HUDEP-2 (cell line): ENCODE data around the gene HMGCS2.
A peak's percentile ranks its signal among the peaks of the same experiment; 100 is the strongest.

Experiments
- DNase-seq, 76 experiments: peaks; one replicate each; lab custom pipeline; 2025; ENCODE audit not compliant: unreplicated experiment in 76 of 76; lab: John Stamatoyannopoulos, UW

HMGCS2 gene

GRCh38 chr1:119768778-119769177, at the start of gene HMGCS2:
Gene HMGCS2, minus strand, starts transcription at chr1:119768905. Its CDS starts 61 bp downstream, at chr1:119768844.
- no peak for DNase-seq

- no peak for DNase-seq
Observed at GRCh38 chr1:119818181-119818580, 49.5 kb upstream of the HMGCS2 start.

DNA sequence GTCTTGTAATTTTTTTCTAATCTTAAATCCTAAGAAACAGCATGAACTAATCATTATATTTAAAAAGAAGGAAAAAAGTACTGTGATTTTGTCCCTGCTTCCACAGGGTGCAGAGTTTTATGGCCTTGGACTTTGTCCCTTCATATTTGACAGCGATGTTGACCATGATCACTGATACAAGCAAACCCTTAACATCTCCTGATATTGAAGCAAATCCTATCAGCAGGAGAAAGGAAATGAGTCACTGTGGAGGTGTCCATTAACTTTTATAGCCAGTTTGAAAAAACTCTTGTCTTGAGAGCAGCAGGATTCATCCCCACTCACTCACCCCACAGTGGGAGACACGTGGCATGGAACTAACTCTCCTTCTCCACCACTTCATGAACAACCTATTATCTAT, 47.7 kb upstream of the HMGCS2 start:
- no peak for DNase-seq

DNA sequence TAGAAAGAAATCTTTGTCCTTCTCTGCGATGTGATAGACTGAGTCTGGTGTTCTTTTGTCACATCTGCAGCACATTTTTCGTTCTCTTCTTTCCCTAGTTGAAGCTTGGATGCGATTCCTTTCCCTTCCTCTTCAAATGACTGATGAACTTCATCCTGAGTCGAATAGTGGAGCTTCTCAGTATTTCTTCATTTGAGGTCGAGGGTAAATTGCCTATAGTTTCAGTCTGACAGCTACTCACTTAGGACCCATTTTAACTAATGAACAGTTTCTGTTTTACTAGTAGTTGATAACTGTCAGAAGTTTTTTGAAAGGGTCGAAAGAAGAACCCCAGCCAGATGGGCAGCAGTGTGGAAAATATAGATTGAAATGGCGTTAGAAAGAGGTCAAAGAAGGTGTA, 47.2 kb upstream of the HMGCS2 start:
- no peak for DNase-seq

DNA sequence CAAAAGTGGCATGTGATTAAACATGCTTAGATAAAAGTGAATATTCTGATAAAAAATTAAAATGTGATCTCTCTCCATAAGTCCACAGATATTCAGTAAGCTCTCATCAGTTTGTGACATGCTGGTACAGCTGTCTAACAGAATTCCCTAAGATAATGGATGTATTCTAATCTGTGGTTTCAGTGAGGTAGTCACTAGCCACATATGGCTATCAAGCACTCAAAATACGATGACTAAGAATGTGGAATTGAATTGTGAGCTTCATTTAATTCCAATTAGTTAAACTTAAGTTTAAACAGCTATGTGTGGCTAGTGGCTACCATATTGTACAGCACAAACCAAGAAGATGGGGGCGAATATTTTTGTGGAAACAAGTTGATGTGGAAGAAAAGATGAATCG, 46.7 kb upstream of the HMGCS2 start:
- peak in 1 of 76 experiments; percentile 1 for DNase-seq

GRCh38 chr1:119814288-119814687, 45.6 kb upstream of the HMGCS2 start:
- no peak for DNase-seq

DNA sequence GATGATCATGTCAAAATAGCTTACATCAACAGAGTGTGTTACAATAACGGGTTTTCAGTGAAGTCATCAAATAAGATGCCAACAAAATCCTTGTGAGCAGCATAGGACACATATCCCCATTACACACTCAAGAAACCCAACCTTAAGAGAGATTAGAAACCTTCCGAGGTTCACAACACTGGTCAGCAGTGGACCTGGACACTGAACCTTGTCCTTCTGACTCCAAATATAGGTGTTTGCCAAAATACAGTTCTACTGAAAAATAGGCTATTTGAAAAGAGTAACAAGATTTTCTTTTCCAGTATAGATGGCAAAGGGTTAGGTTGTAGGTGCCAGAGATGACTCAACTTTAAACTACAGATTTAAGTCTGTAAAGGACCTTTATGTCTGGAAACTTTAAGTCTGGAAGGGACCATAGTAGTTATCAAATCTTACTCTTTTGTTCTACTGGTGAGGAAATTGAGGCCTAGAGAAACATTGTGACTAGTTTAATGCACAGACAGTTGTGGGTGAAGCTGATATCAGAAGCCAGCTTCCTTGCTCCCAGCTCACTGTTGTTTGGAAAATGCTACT, 43.4 kb upstream of the HMGCS2 start:
- no peak for DNase-seq

- DNase-seq = no peak
Observed at GRCh38 chr1:119811387-119811786, 42.7 kb upstream of the HMGCS2 start, which contains the start of gene REG4. Gene REG4, minus strand, starts transcription at chr1:119811460. Its CDS starts 2,691 bp downstream, at chr1:119808769.

DNA sequence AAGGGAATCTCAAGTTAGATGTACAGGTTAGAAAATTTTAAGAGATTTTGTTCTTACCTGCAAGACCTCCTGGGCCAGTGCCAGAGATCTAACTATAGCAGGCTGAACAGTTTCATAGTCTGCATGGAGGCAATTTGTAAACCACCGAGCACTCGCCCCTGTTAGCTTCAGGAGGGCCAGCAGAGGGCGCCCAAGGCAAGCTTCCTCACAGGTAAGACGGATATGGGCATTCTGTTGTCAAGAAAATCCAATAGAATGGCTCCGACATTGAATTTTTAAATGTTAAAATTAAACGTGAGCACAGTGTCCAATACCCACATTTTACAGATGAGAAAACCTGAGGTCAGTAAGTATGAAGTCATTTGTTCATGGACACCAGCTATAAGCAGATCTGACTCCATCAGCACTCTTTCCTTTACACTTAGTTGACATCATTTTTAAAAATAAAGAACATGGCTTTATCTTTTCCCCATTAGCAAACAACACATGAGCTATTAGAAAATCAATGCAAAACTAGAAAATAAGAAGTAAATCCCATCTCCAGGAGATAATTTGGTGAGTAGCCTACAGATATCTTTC, 40.4 kb upstream of the HMGCS2 start:
- peak in 40 of 76 experiments; percentile 1 to 52 (median 20) for DNase-seq

GRCh38 chr1:119808491-119808890, 39.8 kb upstream of the HMGCS2 start:
- DNase-seq = no peak

DNA sequence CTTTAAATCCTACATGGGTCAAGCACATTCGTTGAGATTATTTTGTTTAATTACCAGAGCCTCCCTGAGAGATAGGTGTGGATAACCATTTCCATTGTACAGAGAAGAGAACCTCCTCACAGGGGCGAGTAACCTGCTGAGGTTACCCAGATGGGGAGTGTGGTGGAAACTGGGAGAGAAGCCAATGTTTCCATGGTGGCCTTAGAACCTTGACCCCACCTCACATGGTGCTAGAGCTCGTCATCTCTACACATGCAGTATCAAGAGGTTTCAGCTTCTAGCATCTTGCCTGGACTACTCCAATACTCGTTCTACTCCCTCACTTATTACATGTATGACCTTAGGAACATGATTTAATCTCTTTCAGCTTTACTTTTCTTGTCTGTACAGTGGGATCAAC, 37.8 kb upstream of the HMGCS2 start:
- no peak for DNase-seq

DNA sequence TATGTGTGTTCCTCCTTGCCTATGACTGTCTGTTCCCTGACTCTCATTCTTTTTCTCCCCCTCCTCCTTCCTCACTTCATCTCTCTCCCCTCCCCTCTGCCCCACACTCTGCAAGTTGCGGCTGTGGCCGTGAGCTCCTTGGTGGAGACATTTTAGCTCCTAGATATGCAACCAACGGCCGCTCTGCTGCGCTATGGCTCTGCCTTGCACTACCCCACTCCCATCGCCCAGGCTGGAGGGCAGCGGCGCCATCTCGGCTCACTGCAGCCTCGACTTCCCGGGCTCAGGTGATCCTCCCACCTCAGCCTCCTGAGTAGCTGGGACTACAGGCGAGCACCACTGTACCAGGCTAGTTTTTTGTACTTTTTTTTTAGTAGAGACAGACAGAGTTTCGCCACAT, 37.0 kb upstream of the HMGCS2 start:
- no peak for DNase-seq

DNA sequence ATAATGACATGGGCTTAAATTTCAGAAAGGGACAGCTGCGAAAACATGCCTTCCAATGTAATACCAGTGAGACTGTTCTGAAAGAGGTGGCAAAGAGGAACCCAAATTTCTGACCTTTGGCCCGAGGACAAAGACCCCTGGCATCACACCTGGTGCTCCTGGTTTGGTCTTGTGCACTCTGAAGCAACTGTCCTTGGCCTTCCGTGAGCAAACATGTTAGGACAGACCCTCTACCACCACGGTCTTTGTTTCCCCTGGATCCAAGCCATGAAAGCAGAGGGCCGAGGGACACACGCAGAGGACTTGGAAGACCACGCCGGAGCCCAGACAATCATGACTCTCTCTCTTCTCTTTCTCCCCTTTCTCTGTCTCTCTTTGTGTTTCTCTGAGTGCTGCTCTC, 36.5 kb upstream of the HMGCS2 start:
- no peak for DNase-seq

GRCh38 chr1:119799599-119800177, 31.0 kb upstream of the HMGCS2 start:
- DNase-seq = no peak

GRCh38 chr1:119799003-119799402, 30.3 kb upstream of the HMGCS2 start:
- no peak for DNase-seq

DNA sequence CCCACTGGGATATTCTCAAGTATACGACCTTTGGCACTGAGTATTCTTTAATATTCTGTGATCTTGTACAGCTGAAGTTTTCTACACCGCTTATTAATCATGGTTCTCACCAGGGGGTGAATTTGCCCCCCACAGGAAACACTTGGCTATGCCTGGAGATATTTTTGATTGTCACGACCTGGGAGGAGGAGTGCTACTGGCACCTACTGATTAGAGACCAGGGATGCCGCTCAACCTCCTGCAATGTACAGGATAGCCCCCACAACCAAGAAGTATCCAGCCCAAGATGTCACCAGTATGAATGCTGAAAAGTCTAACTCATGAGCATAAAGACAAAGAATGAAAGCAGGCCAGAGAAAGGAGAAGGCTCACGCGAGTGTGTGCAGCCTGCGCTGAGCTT, 28.9 kb upstream of the HMGCS2 start:
- DNase-seq = no peak

DNA sequence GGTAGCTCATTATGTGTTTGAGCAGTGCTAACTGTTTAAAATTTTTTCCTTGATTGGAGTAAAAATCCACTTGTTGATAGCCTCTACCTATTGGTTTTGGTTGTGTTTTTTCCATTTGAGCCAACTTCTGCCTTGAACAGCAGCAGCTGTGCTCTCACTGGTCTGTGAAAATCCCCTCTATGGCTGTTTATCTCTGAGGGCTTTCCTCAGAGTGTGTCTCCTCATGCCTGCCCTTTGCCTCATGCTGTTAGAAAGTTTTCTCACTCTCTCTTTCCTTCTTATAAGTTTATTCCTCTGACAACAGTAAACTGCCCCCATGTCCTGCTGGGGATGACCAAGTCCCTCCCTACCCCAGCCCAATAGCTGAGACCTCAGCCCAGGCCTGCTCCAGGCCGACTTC, 28.5 kb upstream of the HMGCS2 start:
- DNase-seq = no peak

DNA sequence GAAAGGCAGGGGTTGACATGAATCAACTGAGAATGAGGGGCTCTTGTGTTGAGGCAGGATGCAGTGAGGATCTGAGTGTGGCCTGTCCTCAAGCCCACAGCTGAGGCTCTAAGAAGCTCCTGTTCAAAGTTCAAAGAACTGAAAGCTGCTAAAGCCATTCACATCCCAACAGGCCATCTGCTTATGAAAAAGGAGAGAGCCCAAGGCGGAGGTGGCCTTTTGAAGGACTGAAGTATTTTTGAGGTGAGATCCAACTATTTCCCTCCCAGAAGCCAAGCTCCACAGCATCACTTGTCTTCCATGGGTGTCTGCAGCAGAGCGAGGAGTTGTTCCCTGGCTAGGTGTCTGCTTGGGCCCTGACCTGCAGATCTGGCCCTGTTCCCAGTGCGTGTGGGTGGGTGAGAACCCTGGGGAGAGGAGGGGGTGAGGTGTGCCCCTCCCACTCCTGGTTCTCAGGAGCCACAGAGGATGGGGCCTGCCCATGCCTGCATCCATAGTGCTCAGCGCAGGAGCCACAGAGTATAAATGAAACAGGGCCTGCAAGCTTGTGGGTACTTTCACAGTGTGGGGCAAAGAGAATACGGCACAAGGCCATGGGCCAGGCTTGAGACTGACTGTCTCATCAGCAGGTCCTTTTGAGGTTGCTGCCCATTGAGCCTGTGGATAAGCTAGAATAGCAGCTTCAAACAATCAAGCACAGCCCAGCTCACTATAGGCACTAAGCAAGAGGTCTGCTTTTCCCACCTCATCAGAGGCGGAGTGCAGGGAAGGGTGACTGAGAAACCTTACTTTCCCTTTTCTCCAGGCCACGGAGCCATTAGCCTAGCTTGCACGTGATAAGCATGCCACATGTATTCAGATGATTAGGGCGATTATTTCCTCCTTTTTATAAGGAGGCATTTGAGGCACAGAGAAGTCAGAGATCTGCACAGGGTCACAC, 26.8 kb upstream of the HMGCS2 start:
- DNase-seq = no peak

- no peak for DNase-seq
Observed at GRCh38 chr1:119794876-119795240, 26.2 kb upstream of the HMGCS2 start.

DNA sequence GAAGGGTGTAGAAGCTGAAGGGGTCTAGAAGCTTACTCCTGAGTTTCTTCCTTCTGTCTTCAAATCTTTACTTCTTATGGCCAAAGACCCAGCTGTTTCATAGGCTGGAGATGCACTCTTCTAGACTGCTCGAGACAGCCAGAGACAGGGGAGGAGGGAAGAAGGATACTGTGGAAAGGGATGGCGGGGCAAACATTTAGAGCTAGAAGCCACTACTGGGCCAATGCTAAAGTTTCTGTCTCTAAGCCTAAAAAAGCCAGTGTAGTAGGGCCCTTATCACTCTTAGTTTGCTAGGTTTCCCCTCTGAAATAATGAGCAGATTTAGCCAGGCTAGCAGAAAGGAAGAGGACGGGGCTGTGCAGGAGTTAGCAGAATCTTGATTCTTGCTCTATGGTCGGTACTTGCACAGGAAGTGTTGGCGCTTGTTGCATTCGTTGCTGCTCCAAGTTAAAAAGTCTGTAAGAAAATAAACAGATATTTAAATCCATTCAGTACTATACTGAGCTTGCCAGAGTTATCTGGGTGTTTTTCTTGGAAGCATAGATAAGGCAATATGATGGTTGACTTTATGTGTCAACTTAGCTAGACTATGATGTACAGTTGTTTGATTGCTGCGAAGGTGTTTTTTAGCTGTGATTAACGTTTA, 25.6 kb upstream of the HMGCS2 start:
- no peak for DNase-seq

GRCh38 chr1:119791377-119791776, 22.7 kb upstream of the HMGCS2 start:
- DNase-seq = no peak
